ENCODE measurements around the gene CHSY1.
"Not testable (repeated sequence)": the region's sequence is repeated elsewhere in the genome, so short reads cannot be mapped to it uniquely, and the experiment has no call there.

Gene CHSY1, protein sequence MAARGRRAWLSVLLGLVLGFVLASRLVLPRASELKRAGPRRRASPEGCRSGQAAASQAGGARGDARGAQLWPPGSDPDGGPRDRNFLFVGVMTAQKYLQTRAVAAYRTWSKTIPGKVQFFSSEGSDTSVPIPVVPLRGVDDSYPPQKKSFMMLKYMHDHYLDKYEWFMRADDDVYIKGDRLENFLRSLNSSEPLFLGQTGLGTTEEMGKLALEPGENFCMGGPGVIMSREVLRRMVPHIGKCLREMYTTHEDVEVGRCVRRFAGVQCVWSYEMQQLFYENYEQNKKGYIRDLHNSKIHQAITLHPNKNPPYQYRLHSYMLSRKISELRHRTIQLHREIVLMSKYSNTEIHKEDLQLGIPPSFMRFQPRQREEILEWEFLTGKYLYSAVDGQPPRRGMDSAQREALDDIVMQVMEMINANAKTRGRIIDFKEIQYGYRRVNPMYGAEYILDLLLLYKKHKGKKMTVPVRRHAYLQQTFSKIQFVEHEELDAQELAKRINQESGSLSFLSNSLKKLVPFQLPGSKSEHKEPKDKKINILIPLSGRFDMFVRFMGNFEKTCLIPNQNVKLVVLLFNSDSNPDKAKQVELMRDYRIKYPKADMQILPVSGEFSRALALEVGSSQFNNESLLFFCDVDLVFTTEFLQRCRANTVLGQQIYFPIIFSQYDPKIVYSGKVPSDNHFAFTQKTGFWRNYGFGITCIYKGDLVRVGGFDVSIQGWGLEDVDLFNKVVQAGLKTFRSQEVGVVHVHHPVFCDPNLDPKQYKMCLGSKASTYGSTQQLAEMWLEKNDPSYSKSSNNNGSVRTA

GRCh38 chr15:101251830-101252820 lies at the start of gene CHSY1:
TSS of gene CHSY1 (minus strand) at chr15:101252048. CDS start at chr15:101251456, 592 bp downstream.
- DNase-seq (ENCODE audit: low spot score): peak; percentile 85

- DNase-seq (ENCODE audit: low spot score): peak; percentile 25
Observed at GRCh38 chr15:101296418-101297405, 44.9 kb upstream of the CHSY1 start.

- DNase-seq (ENCODE audit: low spot score): peak; percentile 65
Observed at GRCh38 chr15:101295607-101296161, 43.8 kb upstream of the CHSY1 start.

GRCh38 chr15:101294731-101295606 lies 43.1 kb upstream of the CHSY1 start, which contains the start of gene SNRPA1:
TSS of gene SNRPA1 (minus strand) at chr15:101295248. CDS start at chr15:101295178, 70 bp downstream.
- DNase-seq (ENCODE audit: low spot score): peak; percentile 96

DNA sequence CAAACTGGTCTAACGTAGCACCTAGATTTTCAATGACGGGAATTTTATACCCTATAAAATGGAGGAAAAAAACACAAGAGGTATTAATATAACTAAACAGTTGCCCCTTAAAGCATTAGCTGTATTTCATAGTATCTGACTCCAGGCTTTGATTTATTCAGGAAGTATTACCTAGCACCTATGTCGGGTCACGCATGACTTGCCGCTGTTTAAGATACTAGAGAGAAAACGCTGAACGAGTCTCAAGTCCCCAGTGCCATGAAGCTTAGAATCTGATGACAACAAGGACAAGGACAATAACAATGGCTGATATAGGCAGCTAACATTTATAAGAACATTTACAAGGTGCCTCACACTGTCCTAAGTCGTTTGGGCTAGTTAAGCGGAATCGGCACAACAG lies 41.3 kb upstream of the CHSY1 start:
- peak; percentile 40 for DNase-seq (ENCODE audit: low spot score)

DNA sequence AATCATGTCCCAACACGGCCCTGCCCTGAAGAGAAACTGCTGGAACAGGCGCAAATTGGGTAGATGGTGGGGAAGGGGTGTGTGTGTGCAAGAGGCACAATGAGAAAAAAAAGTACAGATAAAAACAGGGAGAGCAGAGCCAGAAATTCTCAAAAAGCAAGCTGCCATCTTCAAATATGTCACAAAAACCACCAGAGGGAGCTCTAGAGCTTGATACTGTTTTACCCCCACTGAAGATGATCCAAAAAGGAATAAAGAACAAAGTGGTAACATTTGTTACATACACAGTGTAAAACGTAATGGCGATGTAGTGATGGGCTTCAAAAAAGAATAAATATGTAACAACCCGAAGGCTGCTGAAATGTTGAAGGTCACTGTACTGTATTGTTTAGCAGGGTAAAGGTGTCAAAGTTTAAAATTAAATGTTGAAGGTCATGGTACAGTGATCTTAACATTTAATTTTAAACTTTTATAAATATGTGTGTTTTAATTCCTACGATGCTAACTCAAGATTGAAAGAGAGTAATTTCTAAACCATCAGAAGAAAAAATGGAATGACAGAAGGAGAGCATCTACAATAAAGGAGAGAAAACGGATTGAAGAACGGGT lies 37.2 kb upstream of the CHSY1 start:
- DNase-seq (ENCODE audit: low spot score): peak; percentile 74

GRCh38 chr15:101287342-101287741 lies 35.5 kb upstream of the CHSY1 start:
- DNase-seq (ENCODE audit: low spot score): not testable (repeated sequence)

DNA sequence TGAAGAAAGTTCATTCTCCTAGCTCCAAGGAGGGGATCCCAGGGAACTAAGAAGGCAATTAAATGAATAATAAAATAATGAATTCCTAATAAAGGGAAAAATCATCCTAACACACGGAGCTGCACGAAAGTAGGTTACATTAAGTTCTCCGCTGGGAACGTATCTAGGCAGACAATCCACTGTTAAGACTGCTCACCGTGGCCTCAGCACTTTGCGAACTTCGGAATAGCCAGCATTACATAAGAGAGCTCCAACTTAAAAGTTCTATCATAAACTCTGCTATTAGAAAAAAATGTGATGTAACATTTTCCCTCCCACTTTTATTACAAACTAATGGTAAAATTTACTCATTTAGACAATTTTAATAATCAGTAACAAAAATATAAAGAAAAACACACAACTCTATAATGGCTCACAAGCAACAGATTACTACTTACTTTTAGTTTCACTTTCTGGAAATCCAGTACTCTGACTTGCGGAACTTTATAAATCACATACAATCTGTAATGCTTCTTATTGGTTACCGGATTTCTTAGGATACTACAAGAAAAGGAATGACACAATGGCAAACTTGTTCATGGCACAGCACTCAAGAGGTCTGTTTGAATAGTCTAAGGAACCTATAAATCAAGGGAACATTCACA lies 34.7 kb upstream of the CHSY1 start:
- DNase-seq (ENCODE audit: low spot score): no peak

DNA sequence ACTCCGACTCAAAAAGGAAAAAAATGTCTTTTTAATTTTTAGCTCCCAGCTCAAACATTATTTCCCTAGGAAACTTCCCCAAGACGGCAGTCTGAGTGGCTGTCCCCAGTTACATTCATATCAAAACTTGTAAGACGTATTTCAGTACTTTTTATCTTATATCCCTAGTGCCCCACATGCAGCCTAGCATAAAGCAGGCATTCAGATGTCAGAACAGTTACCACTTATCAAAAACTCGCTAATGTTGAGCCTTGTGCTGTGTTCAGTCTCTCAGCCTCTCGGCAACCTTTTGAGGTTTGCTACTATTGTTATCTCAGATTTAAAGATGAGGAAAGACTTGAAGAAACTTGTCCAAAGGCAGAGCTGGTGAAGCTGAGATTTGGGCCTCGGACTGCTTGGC lies 32.1 kb upstream of the CHSY1 start:
- DNase-seq (ENCODE audit: low spot score): no peak

DNA sequence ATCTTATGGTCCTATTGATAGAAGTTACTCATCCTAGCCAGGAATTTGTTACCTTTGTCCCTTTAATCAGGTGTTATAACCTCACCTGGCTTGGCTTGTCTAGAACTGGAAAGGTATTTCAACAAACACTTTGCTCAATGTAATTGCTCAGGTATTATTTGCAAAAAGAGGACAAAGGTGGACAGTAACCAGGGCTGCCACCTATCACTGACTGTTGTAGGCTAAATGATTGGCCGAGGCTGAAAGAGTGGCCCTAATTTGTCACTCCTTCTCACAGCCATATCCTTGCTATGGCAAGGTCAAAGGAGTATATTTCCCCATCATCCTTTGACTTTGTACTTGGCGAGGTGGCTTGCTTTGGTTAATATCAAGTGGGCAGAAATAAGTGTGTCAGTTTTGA lies 28.2 kb upstream of the CHSY1 start:
- no peak for DNase-seq (ENCODE audit: low spot score)

DNA sequence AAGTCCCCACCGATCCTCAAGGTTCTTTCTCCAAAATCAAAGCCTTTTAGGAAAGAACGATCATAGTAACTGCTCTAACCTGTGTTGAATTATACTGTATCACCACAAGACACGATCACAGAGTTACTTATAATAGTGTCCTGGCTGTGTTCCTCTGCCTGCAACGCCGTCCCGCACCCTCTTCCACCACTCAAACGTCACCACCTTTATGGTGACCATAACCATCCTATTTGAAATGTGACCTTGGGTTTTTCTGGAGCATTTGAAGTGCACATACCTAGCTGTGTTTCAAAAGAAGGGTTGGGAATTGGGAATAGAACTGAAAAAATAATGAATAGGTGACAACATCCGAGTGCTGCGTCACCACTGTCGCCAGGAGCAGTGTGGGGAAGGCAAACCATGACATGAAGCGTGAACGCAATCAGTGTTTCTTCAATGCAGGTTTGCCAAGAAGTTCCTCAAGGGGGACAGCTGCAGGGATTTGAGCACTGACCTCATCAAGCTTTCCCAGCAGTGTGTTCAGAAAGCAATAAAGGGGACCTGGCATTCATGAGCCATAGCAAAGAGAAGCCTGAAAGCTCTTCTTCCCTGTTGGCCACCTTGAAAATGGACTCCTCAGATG lies 26.2 kb upstream of the CHSY1 start:
- peak; percentile 49 for DNase-seq (ENCODE audit: low spot score)

DNA sequence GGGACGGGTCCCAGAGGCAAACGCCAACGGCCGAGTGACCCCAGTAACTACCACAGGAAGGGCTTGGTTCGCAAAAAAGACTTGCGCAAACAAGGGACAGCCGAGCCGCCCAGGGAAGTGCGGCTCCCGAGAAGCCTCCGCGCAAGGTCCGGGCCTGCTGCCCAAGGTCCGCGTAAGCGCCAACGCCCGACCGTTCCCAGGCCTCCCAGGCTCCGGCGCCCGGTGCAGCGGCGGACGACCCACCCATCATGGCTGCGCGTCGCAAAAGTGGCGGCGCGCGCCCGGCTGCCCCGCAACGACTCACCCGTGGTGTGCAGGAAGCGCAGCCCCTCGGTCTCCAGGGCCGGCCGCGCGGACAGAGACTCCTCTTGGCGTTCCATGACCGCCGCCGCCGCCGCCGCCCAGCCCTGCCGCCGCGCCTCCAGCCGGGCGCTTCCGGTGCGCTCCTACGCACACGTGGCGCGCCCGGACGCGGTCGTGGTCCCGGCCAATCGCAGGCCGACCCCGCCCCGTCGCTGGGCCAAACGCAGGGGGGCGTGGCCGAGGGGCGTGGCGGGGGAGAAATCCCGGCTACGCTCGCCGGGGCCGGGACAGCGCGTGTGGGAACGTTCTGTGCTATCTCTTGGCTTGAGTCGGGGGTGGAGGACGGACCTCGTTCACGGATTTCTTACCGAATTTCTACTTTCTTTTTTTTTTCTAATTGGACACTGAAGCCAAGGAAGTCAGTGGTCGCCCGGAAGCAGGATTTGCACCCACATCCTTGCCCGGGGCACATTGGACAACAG lies 25.4 kb upstream of the CHSY1 start, which contains the start of gene SELENOS:
TSS of gene SELENOS (minus strand) at position 448 of the 785 bp plus-strand sequence. CDS start at position 380, 68 bp downstream.
- peak; percentile 90 for DNase-seq (ENCODE audit: low spot score)

DNA sequence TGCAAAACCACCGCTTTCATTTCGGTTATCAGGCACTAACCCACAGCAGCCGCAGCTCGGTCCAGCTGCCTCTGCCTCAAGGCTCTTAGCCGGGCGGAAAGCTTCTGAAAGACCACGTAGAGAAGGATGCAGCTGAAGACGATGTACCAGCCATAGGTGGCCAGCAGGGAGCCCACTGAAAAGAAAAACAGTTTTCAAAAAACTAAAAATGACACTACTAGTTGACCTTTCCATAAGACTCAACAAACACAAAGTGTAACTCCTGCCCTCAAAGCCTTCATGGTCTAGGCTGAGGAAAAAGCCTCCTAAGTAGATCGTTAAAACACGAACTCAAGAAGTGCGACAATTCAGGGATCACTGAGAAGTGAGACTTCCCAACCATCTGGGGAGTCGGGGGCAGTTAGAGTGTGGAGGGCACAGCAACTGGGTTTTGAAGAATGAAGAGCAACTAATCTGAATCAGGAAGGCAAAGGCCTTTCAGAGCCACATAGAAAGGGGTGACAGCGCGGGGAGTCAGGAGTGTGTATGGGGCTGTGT lies 24.7 kb upstream of the CHSY1 start:
- peak; percentile 70 for DNase-seq (ENCODE audit: low spot score)

DNA sequence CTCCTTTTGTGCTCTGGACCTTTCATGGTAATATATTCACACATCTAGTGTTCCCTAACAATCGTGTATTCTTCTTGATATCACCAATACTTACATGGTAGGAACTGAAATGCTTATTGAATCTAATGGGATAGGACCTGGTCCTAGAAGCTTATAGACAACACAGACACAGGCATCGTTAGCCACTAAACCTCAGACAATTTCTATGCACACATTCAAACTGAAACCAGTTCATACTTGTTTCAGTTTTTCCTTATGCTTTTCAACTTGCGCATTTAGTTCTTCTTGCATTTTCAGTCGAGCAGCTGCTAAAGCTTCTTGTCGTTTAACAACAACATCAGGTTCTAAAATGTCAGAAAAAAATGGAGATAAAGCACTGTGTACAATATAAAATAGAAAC lies 23.2 kb upstream of the CHSY1 start:
- DNase-seq (ENCODE audit: low spot score): no peak

DNA sequence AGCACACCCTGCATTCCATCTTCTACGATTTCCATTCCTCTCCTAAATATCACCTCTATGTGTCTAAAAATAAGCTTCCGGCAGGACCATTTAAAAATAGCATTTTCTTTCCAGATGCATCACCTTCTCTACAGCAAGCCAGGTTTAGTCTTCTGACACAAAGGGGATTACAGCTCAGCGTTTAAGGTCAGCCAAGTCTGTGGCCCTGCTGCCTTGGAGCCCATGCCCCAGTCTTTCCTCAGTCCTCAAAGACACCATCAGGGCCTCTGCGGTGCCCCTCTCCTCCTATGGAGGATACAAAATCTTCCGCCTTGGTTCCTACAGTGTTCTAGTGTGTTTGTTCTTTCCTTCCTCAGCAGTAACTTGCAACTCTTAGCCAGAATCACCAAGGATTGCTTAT lies 21.7 kb upstream of the CHSY1 start:
- DNase-seq (ENCODE audit: low spot score): no peak

DNA sequence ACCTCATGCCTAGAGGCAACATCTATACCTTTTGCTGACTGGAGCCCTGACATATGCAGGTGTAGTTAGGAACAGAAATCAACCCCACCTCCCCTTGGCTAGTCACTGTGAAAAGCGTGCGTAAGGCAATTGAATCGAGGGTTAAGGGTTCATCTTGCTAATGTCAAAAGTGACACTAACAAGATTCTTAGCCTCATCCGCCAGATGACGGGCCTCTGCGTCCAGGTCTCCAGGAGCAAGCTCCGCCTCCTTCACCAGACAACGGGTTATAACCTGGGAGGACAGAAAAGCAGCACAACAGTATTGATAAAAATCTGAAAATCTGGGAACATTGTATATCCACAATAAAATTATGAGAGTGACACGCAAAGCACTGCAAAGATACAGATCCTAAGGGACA lies 20.7 kb upstream of the CHSY1 start:
- DNase-seq (ENCODE audit: low spot score): no peak

Measured in RKO (cell line).